ENCODE results near the gene COL23A1.
"Not testable (repeated sequence)": the region's sequence is repeated elsewhere in the genome, so short reads cannot be mapped to it uniquely, and the experiment has no call there.

The COL23A1 gene

DNA sequence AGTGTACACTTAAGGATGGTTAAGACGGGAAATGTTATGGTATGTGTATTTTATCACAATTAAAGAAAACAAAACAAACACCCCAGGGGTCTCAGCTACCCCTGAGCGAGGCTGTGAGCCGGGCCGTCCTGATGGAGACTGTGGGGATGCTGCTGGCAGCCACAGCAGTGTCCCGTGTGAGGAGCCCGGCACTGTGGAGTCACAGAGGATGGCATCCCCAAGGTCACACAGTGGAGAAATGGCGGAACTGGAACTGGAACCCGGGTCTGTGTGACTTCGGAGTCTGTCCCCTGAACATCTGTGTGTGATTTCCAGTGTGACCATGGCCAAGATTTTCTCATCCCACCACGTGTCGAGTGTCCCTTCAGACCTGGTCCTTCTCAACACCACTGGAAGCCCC is 276.9 kb downstream of the COL23A1 start:
- no peak for DNase-seq

DNA sequence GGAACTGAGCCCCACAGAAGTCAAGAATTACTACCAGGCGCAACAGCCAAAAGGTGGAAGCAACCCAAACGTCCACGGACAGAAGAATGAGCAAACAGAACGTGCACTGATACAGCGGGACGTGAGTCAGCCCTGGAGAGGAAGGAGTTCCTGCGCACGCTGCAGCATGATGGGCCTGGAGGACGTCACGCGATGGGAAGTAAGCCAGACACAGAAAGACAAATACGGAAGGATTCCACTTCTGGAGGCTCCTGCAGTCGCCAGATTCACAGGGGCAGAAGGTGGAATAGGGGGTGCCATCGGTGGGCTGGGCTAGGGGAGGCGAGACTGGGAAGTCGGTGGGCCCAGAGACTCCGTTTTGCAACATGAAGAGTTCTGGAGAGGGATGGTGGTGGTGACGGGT is 277.3 kb downstream of the COL23A1 start:
- DNase-seq, result no peak

DNA sequence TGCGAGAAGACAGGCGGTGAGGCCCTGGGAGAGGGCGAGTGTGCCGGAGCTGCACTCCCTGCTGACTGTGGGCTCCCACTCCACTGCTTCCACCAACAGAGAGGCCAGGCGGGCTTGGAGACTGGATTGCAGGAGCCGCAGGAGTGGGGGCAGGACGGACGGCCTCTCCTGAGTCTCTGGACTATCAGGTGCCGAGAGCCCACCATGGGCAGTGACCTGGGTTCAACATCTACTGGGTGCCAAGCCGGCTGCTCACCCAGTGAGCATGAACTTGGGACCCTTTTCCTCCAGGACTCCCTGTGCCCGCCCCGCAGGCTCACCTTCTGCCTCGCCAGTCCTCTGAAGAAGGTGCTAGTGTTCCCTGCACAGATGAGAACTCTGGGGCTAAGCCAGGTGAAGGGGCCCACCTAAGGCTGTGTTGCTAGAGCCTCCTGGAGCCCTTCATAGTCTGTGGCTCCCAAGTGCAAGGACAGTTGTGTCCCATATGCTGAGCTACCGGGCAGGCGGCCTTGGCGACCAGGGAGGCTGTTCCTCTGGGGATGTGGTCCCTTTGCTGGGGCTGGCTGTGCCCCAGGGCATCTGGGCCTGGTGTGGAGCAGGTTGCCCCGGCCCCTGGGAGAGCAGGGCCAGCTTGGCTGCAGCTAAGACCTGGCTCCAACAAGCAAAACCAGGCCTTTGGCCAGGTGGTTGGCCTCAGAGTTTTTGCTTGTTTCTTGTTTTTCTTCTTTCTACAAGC is 279.9 kb downstream of the COL23A1 start:
- DNase-seq, result no peak

DNA sequence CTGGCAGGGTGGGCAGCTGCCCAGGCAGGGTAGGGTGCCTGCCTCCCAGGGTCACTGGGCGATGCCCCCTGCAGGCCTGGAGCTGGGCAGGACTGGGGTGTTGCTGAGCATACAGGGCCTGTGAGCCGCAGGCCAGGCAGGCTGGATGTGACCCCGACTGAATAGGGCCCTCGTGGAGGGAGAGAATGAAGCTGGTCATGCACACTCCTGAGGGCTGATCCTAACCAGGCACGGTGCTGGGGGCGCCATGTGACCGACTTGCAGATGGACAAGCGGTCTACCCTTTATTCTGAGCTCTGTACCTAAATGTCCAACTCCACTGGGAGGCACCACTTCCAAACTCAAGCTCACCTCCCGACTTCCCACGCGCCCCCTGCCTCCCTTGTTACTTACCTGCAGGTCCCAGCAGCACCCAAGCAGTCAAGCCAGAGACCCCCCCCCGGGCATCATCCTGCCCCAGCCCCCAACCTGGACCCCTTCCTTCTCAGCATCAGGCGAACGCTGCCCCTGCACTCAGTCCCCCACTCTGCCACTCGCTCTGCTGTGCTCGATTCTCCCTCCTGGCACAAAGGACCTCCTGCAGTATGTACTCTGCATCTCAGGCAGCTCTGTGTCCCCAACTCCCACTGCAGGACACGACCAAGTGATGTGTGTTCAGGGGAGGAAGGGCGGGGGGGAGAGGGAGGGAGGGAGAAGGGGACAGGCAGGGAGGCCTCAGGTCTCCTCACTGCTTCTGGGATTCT is 280.8 kb downstream of the COL23A1 start:
- DNase-seq, result no peak

DNA sequence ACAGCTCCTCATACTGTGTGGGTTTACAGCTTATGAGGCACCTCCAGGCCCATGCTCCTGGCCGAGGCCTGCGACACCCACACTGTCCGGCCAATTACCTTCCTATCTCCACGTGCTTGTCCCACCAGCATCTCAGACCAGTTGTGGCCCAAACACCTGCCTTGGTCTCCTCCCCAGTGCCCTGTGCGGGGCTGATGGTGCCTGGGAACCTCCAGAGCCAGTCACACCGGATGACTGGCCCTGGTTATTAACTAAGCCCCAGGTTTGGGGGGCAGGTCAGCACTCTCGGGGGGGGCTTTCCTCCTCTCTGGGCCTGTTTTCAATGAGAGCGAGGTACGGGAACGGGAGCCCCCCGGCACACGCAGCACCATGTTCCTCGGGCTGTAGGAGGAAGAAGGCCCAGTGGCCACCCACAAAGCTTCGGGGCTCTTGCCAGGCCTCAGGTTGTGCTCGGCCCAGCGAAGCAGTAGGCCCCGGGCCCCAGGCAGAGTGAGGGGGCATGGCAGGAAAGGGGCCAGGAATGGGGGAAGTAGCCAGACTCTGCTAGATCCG is 281.6 kb downstream of the COL23A1 start:
- no peak for DNase-seq

DNA sequence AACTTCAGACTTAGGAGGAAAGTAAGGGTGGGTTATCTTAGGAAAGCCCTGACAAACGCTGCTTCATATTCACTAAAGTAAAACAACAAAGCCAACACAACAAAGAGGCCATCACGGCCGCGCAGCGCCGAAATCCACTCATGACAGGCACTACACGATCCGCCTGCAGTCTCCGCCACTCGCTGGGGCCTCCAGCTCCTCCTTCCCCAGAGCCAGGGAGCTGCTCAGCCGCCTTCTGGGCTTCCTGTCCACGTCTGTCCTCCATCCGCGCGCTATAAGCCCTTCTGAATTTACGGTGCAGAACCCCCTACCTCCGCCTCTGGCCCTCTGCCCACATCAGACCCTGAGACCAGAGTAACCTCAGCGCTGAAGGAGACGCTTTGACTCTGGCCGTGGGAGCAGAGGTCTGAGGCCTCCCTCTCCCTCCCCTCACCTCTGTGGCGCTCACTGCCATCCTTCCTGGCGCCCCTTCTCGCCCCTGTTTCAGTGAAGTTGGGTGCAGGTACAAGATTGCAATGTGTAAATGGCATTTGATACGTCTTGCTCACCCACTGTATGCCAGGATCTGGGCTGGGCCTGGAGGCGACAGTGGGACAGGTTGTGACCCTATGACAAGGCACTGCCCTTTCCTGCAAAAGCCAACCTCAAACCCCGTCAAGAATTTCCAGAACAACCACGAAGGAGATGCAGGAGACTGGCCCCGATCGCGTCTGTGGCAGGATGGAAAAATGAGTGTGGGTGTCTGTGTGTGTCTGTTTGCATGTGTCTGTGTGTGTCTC is 282.7 kb downstream of the COL23A1 start:
- DNase-seq, result no peak

DNA sequence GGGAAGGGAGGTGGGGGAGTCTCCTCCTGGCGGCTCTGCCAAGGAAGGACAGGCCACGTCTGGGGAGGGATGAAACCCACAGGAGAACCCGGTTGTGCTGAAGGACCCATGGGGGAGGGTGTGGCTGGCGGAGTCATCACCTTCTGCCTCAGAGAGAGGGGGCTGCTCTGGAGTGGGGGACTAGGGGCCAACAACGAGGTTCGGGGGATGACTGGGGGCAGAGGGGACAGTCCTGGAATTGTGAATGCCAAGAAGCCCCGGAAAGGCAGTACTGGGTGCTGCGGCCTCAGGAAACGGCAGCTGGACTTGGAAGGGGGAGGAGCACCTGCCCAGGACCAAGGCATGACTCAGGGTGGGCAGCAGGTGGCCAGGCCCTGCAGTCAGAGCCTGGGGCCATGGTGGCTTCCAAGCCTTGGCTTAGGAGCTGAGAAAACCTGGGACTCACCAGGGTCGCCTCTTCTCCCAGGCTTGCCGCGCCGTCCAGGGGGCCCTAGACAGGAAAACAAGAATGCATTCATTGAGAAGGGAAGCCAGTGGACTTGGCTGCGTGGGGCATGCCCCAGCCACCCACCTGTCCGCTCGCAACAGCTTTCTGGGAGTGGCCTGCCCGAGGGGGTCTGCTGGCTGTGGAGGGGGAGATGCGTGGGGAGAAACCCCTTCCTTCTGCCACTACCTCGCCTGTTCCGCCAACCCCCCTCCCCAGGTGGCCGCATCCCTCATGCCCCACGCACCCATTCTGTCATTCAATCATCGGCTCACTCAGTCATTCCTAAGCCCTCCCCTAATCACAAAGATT is 283.6 kb downstream of the COL23A1 start:
- DNase-seq, result no peak

DNA sequence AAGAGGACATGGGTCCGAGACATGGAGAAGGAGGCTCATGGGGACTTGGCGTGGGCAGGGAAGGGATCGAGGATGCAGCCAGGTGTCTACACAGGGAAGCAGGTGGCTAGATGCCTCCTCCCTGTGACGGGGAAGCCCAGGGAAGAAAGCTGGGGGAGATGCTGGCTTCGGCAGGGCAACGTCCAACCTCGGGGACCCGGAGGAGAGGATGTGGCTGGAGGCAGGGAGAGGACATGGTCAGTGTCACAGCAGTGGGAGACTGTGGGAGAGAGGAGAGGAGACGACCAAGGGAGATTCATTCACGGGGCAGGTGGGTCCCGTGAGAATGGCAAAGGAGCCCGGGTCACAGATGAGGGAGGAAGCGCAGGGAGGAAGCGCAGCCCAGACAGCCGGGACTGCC is 284.4 kb downstream of the COL23A1 start:
- no peak for DNase-seq

DNA sequence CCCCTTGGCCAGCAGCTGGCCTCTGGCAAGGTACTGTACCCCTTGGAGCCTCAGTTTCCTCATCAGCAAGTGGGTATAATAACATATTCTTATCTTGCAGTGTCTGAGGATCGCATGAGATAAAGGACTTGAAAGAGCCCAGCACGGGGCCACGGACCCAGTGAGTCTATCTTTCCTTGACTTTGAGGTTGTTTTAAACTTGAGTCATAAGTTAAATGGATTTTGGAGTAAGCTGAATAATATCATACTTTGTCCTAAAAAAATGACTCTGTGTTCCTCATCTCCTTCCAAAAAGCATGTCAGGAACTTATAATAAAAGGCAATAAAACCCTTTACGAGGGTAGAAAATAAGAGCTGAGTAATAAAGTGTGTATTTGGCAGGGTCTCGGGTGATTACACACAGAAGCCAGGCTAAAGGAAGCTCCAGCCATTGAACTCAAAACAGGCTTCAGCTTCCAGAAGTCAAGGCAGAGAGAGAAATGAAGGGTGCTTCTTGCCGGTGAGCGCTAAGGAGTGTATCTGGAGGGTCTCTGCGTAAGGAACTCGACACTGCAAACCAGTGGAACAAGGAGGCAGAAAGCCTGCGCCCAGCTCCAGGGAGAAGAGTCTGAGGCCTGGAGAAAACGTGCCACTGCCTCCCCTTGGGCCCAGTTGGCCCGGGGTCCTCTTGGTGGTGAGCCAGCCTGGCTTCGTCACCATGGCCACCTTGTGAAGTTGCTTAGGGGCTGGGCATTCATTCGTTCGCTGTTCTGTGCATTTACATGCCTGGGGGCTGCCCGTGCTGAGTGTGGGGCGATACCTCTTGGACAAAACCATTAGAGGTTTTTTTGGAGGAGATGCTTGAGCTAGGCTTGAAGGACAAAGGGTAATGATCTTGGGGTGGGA is 285.2 kb downstream of the COL23A1 start:
- DNase-seq, result no peak

DNA sequence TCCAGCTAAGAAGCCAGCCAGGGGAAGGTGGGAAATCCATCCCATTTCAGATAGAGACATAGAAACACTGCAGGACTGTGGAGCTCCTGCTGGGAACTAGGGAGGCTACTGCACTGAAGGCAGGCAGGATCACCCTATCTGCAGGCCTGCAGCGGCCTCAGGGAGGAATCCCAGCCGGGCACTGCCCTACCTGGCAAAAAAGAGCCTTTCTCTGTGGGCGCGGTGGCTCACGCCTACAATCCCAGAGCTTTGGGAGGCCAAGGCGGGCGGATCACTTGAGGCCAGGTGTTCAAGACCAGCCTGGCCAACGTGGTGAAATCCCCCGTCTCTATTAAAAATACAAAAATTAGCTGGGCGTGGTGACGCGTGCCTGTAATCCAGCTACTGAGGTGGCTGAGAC is 286.2 kb downstream of the COL23A1 start:
- DNase-seq, result no peak

DNA sequence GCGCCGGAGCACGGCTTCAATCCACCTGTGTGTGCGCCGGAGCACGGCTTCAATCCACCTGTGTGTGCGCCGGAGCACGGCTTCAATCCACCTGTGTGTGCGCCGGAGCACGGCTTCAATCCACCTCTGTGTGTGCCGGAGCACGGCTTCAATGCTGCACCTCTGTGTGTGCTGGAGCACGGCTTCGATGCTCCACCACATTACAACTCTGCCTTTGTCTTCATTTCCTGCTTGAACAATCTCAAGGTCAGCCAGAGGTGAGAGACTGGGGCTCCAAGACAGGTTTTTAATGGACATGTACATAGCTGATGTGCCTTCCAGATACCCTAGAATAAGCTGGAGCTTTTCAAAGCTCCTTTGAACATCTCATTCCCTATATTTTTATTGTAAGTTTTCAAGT is 287.9 kb downstream of the COL23A1 start:
- DNase-seq, result not testable (repeated sequence)

DNA sequence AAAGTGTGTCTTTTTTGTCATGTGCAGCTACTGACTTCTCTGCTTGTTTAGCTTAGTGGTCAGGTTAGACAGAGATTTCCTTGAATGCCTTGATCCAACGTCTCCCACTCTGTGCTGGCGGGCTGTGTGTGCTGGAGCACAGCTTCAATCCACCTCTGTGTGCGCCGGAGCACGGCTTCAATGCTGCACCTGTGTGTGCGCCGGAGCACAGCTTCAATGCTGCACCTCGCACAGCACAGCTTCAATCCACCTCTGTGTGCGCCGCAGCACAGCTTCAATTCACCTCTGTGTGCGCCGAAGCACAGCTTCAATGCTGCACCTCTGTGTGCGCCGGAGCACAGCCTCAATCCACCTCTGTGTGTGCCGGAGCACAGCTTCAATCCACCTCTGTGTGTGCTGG is 288.6 kb downstream of the COL23A1 start:
- no peak for DNase-seq

DNA sequence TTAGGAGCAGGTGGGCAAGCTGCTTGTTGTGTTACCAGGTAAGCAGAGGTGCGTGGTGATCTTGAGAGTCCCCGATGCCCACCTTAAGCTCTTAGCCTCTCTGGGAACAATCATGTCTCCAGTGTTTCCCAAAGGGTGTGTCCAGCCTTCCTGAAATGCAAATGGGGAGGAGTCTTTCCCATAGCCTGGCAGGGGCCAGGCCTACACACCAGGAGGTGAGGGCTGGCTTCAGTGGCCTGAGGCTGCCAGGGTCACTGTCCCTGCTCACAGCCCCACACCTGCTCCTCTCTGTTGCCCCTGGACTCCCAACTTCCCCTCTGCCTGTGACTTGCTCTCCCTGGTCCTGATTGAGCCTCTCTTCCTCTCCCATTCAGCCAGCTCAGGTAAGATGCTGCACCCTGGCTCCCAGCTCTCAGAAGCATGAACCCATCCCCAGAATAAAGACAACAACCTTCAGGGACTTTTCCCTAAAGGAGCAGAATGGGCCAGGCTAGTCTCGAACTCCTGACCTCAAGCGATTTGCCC is 291.8 kb downstream of the COL23A1 start:
- no peak for DNase-seq

DNA sequence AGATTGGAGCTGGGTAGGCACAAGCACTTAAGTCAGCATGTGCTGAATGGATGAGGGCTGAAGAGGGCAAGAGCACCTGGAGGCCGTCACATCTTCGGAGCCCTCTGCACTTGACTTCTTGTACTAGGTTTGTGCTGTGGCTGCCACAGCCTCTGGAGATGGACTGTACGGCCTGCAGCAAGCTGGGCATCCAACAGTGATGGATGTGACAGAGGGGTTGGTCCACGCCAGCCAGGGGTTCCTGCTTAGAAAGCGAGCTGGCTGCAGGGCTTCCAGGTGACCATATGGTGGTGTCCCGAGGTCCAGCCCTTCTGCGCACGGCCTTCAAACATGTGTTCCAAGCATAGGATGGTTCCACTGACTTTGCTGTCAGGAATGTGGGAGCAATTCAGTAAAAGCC is 292.4 kb downstream of the COL23A1 start:
- no peak for DNase-seq

DNA sequence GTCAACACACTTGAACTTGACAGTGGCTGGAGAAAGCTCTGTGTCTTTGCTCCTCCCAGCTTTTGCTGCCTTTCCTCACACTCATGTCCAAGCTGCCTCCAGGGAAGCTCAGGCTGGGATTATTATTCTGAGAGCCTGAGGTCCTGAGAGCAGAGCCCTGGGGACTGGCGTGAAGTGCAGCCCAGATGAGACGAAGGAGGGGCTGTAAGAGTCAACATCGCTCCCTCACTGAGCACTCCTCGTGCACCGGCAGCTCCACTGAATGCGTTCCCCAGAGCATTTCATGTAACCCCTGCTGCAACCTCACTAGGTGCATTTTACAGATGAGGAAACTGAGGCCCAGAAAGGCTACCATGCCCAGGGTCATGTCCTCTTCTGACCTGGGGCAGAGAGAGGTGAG is 294.1 kb downstream of the COL23A1 start:
- DNase-seq, result no peak

DNA sequence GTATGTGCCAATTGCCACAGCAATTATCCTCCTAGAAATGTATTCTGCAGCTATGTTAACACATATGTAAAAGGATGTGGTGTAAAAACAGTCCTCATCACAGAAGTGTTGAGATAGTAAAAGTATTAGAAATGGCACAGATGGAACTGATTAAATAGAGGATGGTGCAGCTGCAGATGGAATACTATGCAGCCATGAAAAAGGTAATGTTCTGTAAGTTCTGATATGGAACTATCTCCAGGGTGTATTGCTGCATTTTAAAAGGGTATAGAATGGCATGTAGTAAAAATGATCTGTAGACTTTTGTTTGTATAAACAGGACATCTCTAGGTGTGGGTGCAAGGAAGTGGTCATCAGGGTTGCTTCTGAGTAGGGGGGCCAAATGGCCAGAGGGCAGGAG is 294.6 kb downstream of the COL23A1 start:
- no peak for DNase-seq

DNA sequence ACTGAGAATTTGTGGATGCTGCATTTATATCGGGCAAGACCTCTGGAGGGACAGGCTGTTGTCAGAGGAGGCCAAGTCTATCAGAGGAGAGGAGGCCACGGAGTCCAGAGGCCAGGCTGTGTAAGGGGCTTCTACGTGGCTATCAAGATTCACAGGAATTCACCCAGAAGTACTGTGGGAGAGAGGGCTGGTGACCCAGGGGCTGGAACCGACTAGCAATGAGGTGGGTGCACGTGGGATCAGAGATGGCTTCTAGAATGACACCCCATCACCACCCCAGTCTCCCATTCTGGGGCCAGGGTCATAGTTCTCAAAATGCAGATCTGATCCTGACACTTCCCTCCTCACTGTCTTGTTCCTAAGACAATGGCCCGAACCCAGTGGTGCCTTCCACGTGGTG is 296.4 kb downstream of the COL23A1 start:
- no peak for DNase-seq

DNA sequence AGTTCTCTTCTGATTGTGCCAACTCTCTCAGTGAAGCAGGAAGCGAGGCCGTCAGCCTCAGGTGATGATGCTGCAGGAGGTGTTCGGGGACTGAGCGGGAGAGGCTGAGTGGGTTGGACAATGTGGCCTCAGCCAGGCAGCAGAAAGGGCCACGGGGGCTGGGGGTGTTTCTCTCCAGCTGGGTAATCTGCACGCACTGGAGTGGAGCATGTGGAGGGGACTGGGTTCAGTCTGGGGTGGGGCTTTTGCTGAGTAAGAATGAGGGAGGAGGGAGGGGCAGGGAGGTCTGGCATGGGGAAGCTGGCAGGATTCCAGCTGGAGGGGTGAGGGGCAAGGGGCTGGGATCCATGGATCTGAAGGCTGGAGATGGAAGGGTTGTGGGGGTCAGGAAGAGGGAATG is 296.8 kb downstream of the COL23A1 start:
- no peak for DNase-seq

DNA sequence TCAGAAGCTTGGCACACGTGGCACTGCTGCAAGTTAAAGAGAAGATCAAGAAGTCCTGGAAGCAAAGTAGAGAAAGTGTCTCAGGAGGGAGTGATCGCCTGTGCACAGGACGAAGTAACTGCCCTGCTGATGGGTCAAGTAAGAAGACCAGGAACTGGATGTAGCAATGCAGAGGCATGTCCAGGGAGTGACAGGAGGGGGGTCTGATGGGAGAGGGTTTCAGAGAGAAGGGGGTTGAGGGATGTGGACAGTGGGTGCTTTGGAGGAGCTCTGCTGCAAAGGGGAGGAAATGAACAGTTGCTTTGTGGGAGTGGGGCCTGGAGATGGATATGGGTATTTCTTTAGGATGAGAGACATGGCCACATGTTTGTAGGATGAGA is 297.4 kb downstream of the COL23A1 start:
- DNase-seq, result no peak

DNA sequence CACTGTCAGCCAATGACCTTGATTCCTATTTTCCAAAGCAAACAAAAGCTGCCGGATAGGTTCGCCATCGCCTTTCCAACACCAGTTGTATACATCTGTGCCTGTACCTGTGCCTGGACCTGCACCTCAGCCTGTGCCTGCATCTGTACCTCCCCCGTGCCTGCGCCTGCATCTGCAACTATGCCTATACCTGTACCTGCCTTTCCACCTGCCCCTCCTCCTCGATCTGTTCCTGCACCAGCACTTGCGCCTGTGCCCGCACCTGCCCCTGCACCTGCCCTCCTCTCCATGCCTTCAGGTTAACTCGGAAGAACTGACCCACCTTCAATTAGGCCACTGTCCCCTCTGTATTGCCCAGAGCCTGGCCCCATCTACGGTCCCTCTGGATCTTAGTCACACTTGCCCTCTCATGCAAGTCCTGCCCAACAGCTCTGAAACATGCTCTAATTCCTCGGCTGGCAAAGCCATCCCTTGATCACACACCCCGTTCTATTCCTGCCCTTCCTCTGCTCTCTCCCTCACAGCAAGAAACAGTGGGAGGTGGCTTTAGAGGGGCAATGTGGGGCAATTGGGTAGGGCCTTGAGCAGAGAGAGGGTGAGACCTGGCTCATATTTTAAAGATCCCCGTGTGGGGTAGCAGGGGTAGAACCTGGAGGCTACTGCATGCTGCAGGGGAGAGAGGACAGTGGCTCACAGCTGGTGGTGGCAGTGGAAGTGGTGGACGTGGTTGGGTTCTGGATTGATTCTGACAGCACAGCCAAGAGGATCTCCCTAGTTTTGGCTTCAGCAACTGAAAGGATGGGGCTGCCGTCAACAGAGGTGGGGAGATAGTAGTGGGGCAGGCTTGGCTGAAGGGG is 298.0 kb downstream of the COL23A1 start:
- DNase-seq, result no peak

Measured in activated naive CD4-positive, alpha-beta T cell (primary cell).